Measurements from ENCODE around the gene UNC5A.

- TF ChIP-seq CTCF (IDR thresholded peaks at IDR 0.05; ENCODE audit: borderline replicate concordance, extremely low read depth, low read length, poor library complexity, severe bottlenecking) (no peak), EZH2 (IDR thresholded peaks at IDR 0.05; ENCODE audit: borderline replicate concordance, low read depth, low read length, severe bottlenecking) (no peak)
These were observed 63.9 kb downstream of the UNC5A start for GRCh38 chr5:176874198-176874780.
